K562 (cell line): ENCODE measurements around the gene ZNF761. TPM values are rescaled to one million over a fixed set of nuclear protein-coding genes. Genes with fewer than 3 reads are reported as not detected.
A peak's percentile ranks its signal among the peaks of the same experiment; 100 is the strongest.

ENCODE experiments used
- BCLAF1 ChIP-seq, 2 experiments: fragments of 450-650 bp in 1 of 2; IDR thresholded peaks; 2 replicates each; pipeline ENCODE4 v1.6.1; 2011 to 2017; ENCODE audit warnings: low read depth in 2 of 2, antibody characterized with exemption in 1 of 2, borderline replicate concordance in 1 of 2, low read length in 1 of 2, mild to moderate bottlenecking in 1 of 2, mixed read lengths in 1 of 2; ENCODE audit not compliant: control insufficient read depth in 1 of 2
- BRF1 ChIP-seq: IDR thresholded peaks from 3 replicates; pipeline ENCODE4 v1.6.1; 2011; ENCODE audit warnings: borderline replicate concordance, mild to moderate bottlenecking; ENCODE audit not compliant: insufficient read length; ENCODE audit errors: extremely low read depth
- CUX1 ChIP-seq: fragments of 200-800 bp; sonication (Bioruptor generic); IDR thresholded peaks from 2 replicates; pipeline ENCODE4 v1.6.1; 2016; ENCODE audit warnings: missing genetic modification characterization, missing compliant biosample characterization
- NCOA2 ChIP-seq, 2 experiments: fragments of 450-650 bp; IDR thresholded peaks; 2 replicates each; pipeline ENCODE4 v1.6.1; 2018; ENCODE audit warnings: mild to moderate bottlenecking in 2 of 2, moderate library complexity in 1 of 2; ENCODE audit not compliant: partially characterized antibody in 2 of 2
- NR3C1 ChIP-seq: sonication (generic); formaldehyde crosslinking; IDR thresholded peaks from 2 replicates; pipeline ENCODE4 v1.8.1; 2022; ENCODE audit warnings: missing genetic modification reagents
- RBM25 ChIP-seq: fragments of 200-400 bp; formaldehyde crosslinking; IDR thresholded peaks from 2 replicates; pipeline ENCODE4 v1.6.1; 2018; ENCODE audit warnings: low read length, low read depth, moderate library complexity; ENCODE audit not compliant: severe bottlenecking
- SRSF9 ChIP-seq: fragments of 200-400 bp; formaldehyde crosslinking; IDR thresholded peaks from 2 replicates; pipeline ENCODE4 v1.6.1; 2017; ENCODE audit warnings: low read depth, low read length, borderline replicate concordance
- TAF7 ChIP-seq: fragments of 450-650 bp; IDR thresholded peaks from 2 replicates; pipeline ENCODE4 v1.6.1; 2016; ENCODE audit warnings: missing genetic modification characterization, missing compliant biosample characterization
- UBTF ChIP-seq, 2 experiments: IDR thresholded peaks; 2 replicates each; pipeline ENCODE4 v1.6.1; 2012; ENCODE audit warnings: improper control_type of control experiment in 2 of 2, low read depth in 2 of 2, low read length in 2 of 2, borderline replicate concordance in 1 of 2
- ZNF449 ChIP-seq: fragments of 250-450 bp; sonication (Bioruptor Pico); IDR thresholded peaks from 2 replicates; pipeline ENCODE4 v1.8.0; 2022; ENCODE audit warnings: moderate library complexity, mild to moderate bottlenecking, inconsistent platforms
- polyA plus RNA-seq, 8 experiments: library from polyadenylated mRNA; depleted of rRNA in 4 of 8; stranded (reverse) in 5 of 8; unstranded in 3 of 8; fragments of >200 nt; fragmentation: Nextera tagmentation in 2 of 8; fragmentation: Illumina TruSeq in 1 of 8; extraction: Ambion mirVana in 2 of 8; extraction: Trizol in 1 of 8; gene quantifications; 2 replicates each; pipeline versions ENCODE4 v1.2.1 to v1.2.3, GENCODE V29; 2011 to 2014; ENCODE audit warnings: inconsistent platforms in 1 of 8, missing spikeins in 1 of 8
- total RNA-seq, 7 experiments: library from RNA; depleted of rRNA in 6 of 7; stranded (reverse); fragments of >200 nt in 6 of 7; fragmentation: Illumina TruSeq in 2 of 7; extraction: Trizol in 2 of 7; gene quantifications; 2 replicates each; pipeline versions ENCODE4 v1.2.1 to v1.2.3, GENCODE V29; 2011 to 2021; ENCODE audit warnings: low replicate concordance in 1 of 7

The ZNF761 gene
- total and polyA plus RNA-seq, 9 of the 15 experiments (the other 6 are each of a cell fraction or from before 2014, with no cell fraction given): 10.3 to 30.2 (median 17.0) TPM

GRCh38 chr19:53394974-53395839 is 36.6 kb upstream of the ZNF761 start, which contains the start of gene ZNF765 (continued):
- TF ChIP-seq UBTF (IDR thresholded peaks at IDR 0.05; ENCODE audit: borderline replicate concordance in 1 of 2, low read depth in 2 of 2, low read length in 2 of 2): 0 out of 4 replicates have a peak, but pooled peaks of 1 of the 2 experiments have one; percentile 18
- TF ChIP-seq NCOA2 (IDR thresholded peaks at IDR 0.05; ENCODE audit: partially characterized antibody in 2 of 2): no peak
- TF ChIP-seq TAF7 (tag): no peak
- no peak for TF ChIP-seq ZNF449 (CRISPR knock-in tag)
- TF ChIP-seq RBM25: no peak
- no peak for TF ChIP-seq NR3C1 (CRISPR knock-in tag)
- TF ChIP-seq SRSF9: no peak
- no peak for TF ChIP-seq BRF1
- TF ChIP-seq CUX1 (CRISPR knock-in tag): no peak
- no peak for TF ChIP-seq BCLAF1 (IDR thresholded peaks at IDR 0.05; ENCODE audit: borderline replicate concordance in 1 of 2, control insufficient read depth in 1 of 2, low read depth in 2 of 2, low read length in 1 of 2)
